Epithelial cell of esophagus (primary cell): ENCODE measurements around the gene TNFAIP8L3.

Source experiments
- DNase-seq: peaks from one replicate; pipeline ENCODE4 v3.0.0; 2010; ENCODE audit warnings: low read depth
- H3K4me3 ChIP-seq: 2 replicates; pipeline ENCODE4 v1.5.1; 2011; ENCODE audit warnings: mild to moderate bottlenecking, low read length, control low read depth
- CTCF ChIP-seq: IDR thresholded peaks from 2 replicates; pipeline ENCODE4 v1.5.1; 2011; ENCODE audit warnings: low read depth, mild to moderate bottlenecking, low read length, control low read depth, inconsistent platforms; ENCODE audit not compliant: insufficient read depth; ENCODE audit errors: missing control alignments

Gene TNFAIP8L3

GRCh38 chr15:51134416-51135199, 39.9 kb upstream of the TNFAIP8L3 start:
- DNase-seq: no peak
- no peak for TF ChIP-seq CTCF
- H3K4me3 ChIP-seq: no peak overlapping the region

- DNase-seq: peak; percentile 27
- no peak overlapping the region for H3K4me3 ChIP-seq
- no peak for TF ChIP-seq CTCF
Measured at GRCh38 chr15:51133140-51133765, 38.5 kb upstream of the TNFAIP8L3 start.

GRCh38 chr15:51132384-51133139, 37.9 kb upstream of the TNFAIP8L3 start:
- peak; percentile 97 for TF ChIP-seq CTCF
- peak; percentile 46 for DNase-seq
- no peak overlapping the region for H3K4me3 ChIP-seq

- DNase-seq: no peak
- no peak for TF ChIP-seq CTCF
- no peak overlapping the region for H3K4me3 ChIP-seq
Measured at GRCh38 chr15:51131596-51132290, 37.0 kb upstream of the TNFAIP8L3 start.

- no peak for TF ChIP-seq CTCF
- no peak for DNase-seq
- no peak overlapping the region for H3K4me3 ChIP-seq
Measured at GRCh38 chr15:51130344-51130743, 35.6 kb upstream of the TNFAIP8L3 start.

- DNase-seq: no peak
- H3K4me3 ChIP-seq: no peak overlapping the region
- no peak for TF ChIP-seq CTCF
Measured at GRCh38 chr15:51129535-51130188, 35.0 kb upstream of the TNFAIP8L3 start.
